ENCODE measurements around the gene R3HDM4. TPM values are rescaled to one million over a fixed set of nuclear protein-coding genes. Genes with fewer than 3 reads are reported as not detected.

Gene R3HDM4
- total and polyA plus RNA-seq, 9 of the 15 experiments (the other 6 are each of a cell fraction or from before 2014, with no cell fraction given) = 3.2 to 154 (median 59.0) TPM

- TF ChIP-seq ZNF592 (IDR thresholded peaks at IDR 0.05) = peak; percentile 71; the same call in 1 of the 2 replicates
- TF ChIP-seq PYGO2 (tag; IDR thresholded peaks at IDR 0.05) = no peak
Measured at GRCh38 chr19:917323-918151, 4.5 kb upstream of the R3HDM4 start, which contains the start of gene KISS1R (continued).

DNA sequence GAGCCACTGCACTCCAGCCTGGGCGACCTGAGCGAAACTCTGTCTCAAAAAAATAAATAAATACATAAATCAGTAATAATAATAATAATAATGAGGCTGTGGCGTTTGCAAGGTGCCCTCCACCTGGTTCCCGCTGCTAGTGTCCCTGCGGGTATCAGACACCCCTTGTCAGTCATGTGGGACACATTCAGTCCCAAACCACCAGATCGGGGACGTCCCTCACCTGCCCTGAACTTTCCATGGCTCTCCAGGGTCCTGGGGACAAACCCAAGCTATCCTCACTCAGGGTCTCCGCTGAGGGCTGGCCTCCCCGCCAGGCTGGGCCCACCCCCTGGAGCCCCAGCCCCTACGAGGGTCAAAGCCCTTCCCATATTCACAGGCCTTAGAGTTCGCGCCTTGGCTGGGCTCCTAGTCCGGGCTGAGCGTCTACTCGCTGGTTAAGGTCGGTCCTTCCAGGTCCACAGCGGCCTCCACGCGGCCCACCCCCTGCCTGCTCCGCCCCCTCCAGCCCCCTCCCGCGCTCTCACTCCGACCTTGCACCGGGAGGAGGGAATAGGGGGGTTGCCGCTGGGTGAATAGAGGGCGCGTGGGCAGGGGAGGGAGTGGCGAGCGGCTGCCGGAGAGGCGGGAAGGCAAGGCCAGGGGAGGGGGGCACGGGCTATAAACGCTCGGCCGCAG lies 3.8 kb upstream of the R3HDM4 start:
- no peaks in the 10 kb centered on the region for H3K9me1 ChIP-seq (ENCODE audit: control insufficient read depth, insufficient read depth, low read length)
- H3K4me2 ChIP-seq (ENCODE audit: insufficient read depth, low read length) = peak overlapping the region; percentile 84
- BruUV-seq (replicated peaks) = TSS peak; percentile 78
- H3K9me3 ChIP-seq (replicated peaks; ENCODE audit: control insufficient read depth, insufficient read depth, low read depth, low read length) = no peaks in the 10 kb centered on the region
- H3K36me3 ChIP-seq (ENCODE audit: control insufficient read depth, insufficient read depth, low read length) = peaks cover 8% of the 10 kb centered on the region; the same call in 1 of the 3 replicates
- peak overlapping the region; percentile 89 for H3K27ac ChIP-seq (ENCODE audit: extremely low read depth, low read depth, low read length)
- no peaks in the 10 kb centered on the region for H4K20me1 ChIP-seq (replicated peaks; ENCODE audit: control insufficient read depth, insufficient read depth, low read length)
- peak overlapping the region; percentile 65 for H3K4me3 ChIP-seq
- intact Hi-C loops (cut with micrococcal nuclease) (loop anchor here (1.0 kb wide), 1 partner anchor 146 kb away; no protein-coding TSS in a partner anchor), in situ Hi-C loops (cut with MboI) (no loop called here)
- WGBS (ENCODE audit: insufficient coverage, low coverage, missing lambda C conversion rate) = 0% methylated on average over 27 of the region's 35 CpGs
- POLR2A ChIA-PET = interaction anchor here (0.6 to 1.0 kb wide), 4 partner anchors 10 to 120 kb away, joined by 3 to 4 read pairs (median 4); partner anchors contain the start of gene PTBP1
- H3K79me2 ChIP-seq (ENCODE audit: control insufficient read depth, insufficient read depth, low read length) = peaks cover 41% of the 10 kb centered on the region
- no peaks in the 10 kb centered on the region for H3K27me3 ChIP-seq (ENCODE audit: control insufficient read depth in 2 of 2, insufficient read depth in 2 of 2, low read length in 2 of 2)
- FAIRE-seq (peak; percentile 87), DNase-seq (ENCODE audit: extremely low read depth in 1 of 4, low spot score in 3 of 4) (peak; percentile 74 to 94 (median 83)), ATAC-seq (peak; percentile 79)
- CTCF ChIA-PET (ENCODE audit: low intra/inter-chr PET ratio) = interaction anchor here (0.7 to 6.8 kb wide), 4 partner anchors 55 to 312 kb away, joined by 3 to 74 read pairs (median 8); no protein-coding TSS in a partner anchor
- H3K9ac ChIP-seq (ENCODE audit: insufficient read depth in 1 of 2, low read depth in 2 of 2, low read length in 2 of 2) = peak overlapping the region; percentile 83 to 94
- peak overlapping the region; percentile 83 for H2AFZ ChIP-seq (ENCODE audit: low read depth, low read length)
- H3K4me1 ChIP-seq (replicated peaks in 1 of 2; ENCODE audit: control insufficient read depth in 2 of 2, insufficient read depth in 2 of 2, low read length in 2 of 2) = peaks cover 6 to 68% of the 10 kb centered on the region in 2 experiments; a peak in 4 of 5 replicates
- peak; percentile 66 for TF ChIP-seq POLR2A (conservative IDR thresholded peaks at IDR 0.05)
- no peak for TF ChIP-seq ZNF224 (CRISPR knock-in tag; IDR thresholded peaks at IDR 0.05)
- peak in 1 of 2 experiments; percentile 90; a peak in 2 of 4 replicates for TF ChIP-seq KDM4B (IDR thresholded peaks at IDR 0.05; ENCODE audit: borderline replicate concordance in 2 of 2, low read depth in 1 of 2)
- TF ChIP-seq E2F6 (IDR thresholded peaks at IDR 0.05; ENCODE audit: borderline replicate concordance in 1 of 2, extremely low read depth in 1 of 2, insufficient read depth in 1 of 2, insufficient read length in 1 of 2, low read depth in 1 of 2, low read length in 1 of 2, poor library complexity in 1 of 2, severe bottlenecking in 1 of 2) = peak in 1 of 2 experiments; percentile 78
- no peak for TF ChIP-seq ZNF239 (CRISPR knock-in tag; IDR thresholded peaks at IDR 0.05)
- peak; percentile 24; the same call in 1 of the 2 replicates for TF ChIP-seq RBFOX2 (IDR thresholded peaks at IDR 0.05; ENCODE audit: low read depth, low read length)
- TF ChIP-seq HOXB6 (CRISPR knock-in tag; IDR thresholded peaks at IDR 0.05; ENCODE audit: borderline replicate concordance) = no peak
- TF ChIP-seq VEZF1 (CRISPR knock-in tag; IDR thresholded peaks at IDR 0.05) = peak; percentile 97

All from K562 (cell line).